ENCODE measurements around the gene TCP1. TPM values are rescaled to one million over a fixed set of nuclear protein-coding genes. Genes with fewer than 3 reads are reported as not detected.

TCP1 gene
- total and polyA plus RNA-seq, 2 of the 8 experiments (the other 6 are each of a cell fraction or from before 2014, with no cell fraction given), result 117 to 348 TPM

GRCh38 chr6:159815410-159815809 is 26.0 kb upstream of the TCP1 start:
- Histone ChIP-seq H3K9me3 (ENCODE audit: insufficient read depth in 2 of 2, low read depth in 1 of 2, low read length in 1 of 2) (no peaks in the 10 kb centered on the region), H2BK15ac (ENCODE audit: low read length) (no peak overlapping the region), H2BK12ac (ENCODE audit: low read depth, low read length) (no peak overlapping the region), H3K14ac (ENCODE audit: insufficient read length) (no peak overlapping the region), H2BK120ac (replicated peaks; ENCODE audit: low read depth, low read length) (no peak overlapping the region), H3K9ac (replicated peaks in 1 of 4; ENCODE audit: extremely low read depth in 1 of 4, low read depth in 3 of 4, low read length in 3 of 4) (no peak overlapping the region), H3K4me1 (replicated peaks in 1 of 4; ENCODE audit: control insufficient read depth in 3 of 4, insufficient read depth in 4 of 4, low read length in 3 of 4) (peaks cover 0 to 13% (median 5%) of the 10 kb centered on the region in 4 experiments; a peak in 5 of 7 replicates), H4K91ac (replicated peaks; ENCODE audit: insufficient read length, low read length) (no peak overlapping the region), H3K23ac (ENCODE audit: insufficient read length) (no peak overlapping the region), H2AK5ac (ENCODE audit: low read depth, low read length) (no peak overlapping the region), H3K4me3 (ENCODE audit: extremely low read depth in 1 of 4, insufficient read depth in 2 of 4, low read depth in 3 of 4, low read length in 4 of 4) (no peak overlapping the region), H3K27me3 (replicated peaks in 1 of 4; ENCODE audit: control insufficient read depth in 3 of 4, extremely low read depth in 1 of 4, insufficient read depth in 3 of 4, low read length in 3 of 4) (no peaks in the 10 kb centered on the region), H3K79me1 (ENCODE audit: low read depth, low read length) (no peaks in the 10 kb centered on the region), H3K27ac (ENCODE audit: low read depth, low read length) (no peak overlapping the region), H4K8ac (ENCODE audit: extremely low read depth, insufficient read depth, low read length) (no peak overlapping the region), H3K79me2 (ENCODE audit: control insufficient read depth in 1 of 2, insufficient read depth in 2 of 2, low read length in 2 of 2) (no peaks in the 10 kb centered on the region; a peak in 1 of 4 replicates), H4K20me1 (replicated peaks in 1 of 2; ENCODE audit: control insufficient read depth in 1 of 2, insufficient read depth in 2 of 2, low read length in 2 of 2) (peaks cover 0 to 2% of the 10 kb centered on the region in 2 experiments), H3K56ac (replicated peaks; ENCODE audit: insufficient read length, low read depth, low read length) (no peak overlapping the region), H3K36me3 (ENCODE audit: control insufficient read depth in 2 of 4, insufficient read depth in 4 of 4, low read length in 3 of 4) (no peaks in the 10 kb centered on the region), H3K4ac (replicated peaks; ENCODE audit: insufficient read length, low read depth, low read length) (no peak overlapping the region), H4K5ac (ENCODE audit: insufficient read length, low read depth, low read length) (no peak overlapping the region), H3K23me2 (ENCODE audit: low read depth, low read length) (no peaks in the 10 kb centered on the region), H3K18ac (ENCODE audit: extremely low read depth, low read length) (no peak overlapping the region), H2BK5ac (ENCODE audit: low read depth, low read length) (no peak overlapping the region), H2AFZ (ENCODE audit: low read length) (no peak overlapping the region), H2BK20ac (ENCODE audit: low read length) (no peak overlapping the region), H3K4me2 (ENCODE audit: insufficient read depth in 1 of 2, low read depth in 2 of 2, low read length in 2 of 2) (no peak overlapping the region)
- TF ChIP-seq KDM1A (IDR thresholded peaks at IDR 0.05; ENCODE audit: borderline replicate concordance, low read length), result no peak
- WGBS, 2 experiments (ENCODE audit: extremely low coverage in 1 of 2, insufficient coverage in 1 of 2, insufficient read length in 1 of 2, insufficient replicate concordance in 2 of 2, low coverage in 1 of 2, low lambda C conversion rate in 2 of 2, missing lambda C conversion rate in 1 of 2), result 91% methylated on average over 6 of the region's 6 CpGs; no CpG with 5 or more reads in 1 of the 2 experiments
- no peak for DNase-seq (ENCODE audit: low read depth in 1 of 2, low spot score in 2 of 2)
- FAIRE-seq, result no peak
- CTCF ChIA-PET (ENCODE audit: partially characterized antibody), result no interaction called here
- POLR2A ChIA-PET (ENCODE audit: partially characterized antibody), result interaction anchor here (3.8 kb wide), 1 partner anchor 25 kb away, joined by 16 read pairs; the partner anchor contains the start of genes MRPL18 and TCP1
